GM21526 (cell line): ENCODE data around the gene SMYD4.
"Not testable (repeated sequence)": the region's sequence is repeated elsewhere in the genome, so short reads cannot be mapped to it uniquely, and the experiment has no call there.

Experiments
- ATAC-seq: cut with Tn5 transposase; IDR thresholded peaks from one replicate; pipeline ENCODE4 v1.9.1; 2021; ENCODE audit warnings: moderate library complexity; ENCODE audit not compliant: unreplicated experiment, low FRiP score

SMYD4 gene

DNA sequence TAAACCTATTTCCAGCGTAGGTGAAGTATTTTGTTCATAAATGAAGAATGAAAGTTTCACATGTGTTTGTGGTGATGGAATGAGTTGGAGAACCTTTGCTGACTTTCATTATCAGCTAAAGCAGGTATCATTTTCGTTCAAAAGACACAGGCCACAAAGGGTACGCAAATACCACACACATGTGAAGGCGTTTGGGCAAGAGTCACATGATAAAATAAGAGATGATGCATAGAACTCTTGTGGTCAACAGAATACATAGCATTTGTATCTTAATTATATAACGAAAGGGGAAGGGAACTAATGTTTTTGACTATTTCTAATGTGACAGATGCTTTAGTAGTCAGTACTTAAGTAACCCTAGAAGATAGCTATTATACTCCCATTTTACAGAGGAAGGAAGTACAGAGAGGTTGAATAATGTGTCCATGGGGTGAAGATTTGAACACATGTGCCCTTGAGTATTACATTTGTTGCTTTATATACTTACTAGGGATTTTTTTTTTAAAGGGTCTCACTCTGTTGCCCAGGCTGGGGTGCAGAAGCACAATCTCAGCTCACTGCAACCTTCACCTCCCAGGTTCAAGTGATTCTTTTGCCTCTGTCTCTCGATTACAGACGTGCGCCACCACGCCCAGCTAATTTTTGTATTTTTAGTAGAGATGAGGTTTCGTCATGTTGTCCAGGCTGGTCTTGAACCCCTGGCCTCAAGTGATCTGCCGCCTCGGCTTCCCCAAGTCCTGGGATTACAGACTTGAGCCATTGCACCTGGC lies 4.9 kb upstream of the SMYD4 start:
- no peak for ATAC-seq

DNA sequence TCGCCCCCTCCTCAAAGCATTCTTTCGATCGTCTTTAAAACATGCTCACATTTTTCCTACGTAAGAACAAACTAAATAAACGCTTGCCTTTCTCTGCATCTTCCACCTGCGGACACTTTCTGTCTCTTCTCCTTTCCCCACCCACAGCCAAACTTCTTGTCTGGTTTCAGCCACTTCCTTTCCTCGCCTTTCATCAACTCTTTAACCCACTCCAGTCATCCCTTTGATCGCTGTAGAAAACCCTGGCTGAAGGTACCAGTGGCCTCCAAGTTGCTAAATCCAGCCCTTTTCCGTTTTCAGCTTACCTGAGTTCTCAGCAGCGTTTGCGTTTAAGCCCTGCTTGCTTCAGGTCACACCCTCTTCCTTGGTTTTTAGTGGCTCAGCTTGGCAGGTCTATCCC lies 586 bp upstream of the SMYD4 start:
- no peak for ATAC-seq

DNA sequence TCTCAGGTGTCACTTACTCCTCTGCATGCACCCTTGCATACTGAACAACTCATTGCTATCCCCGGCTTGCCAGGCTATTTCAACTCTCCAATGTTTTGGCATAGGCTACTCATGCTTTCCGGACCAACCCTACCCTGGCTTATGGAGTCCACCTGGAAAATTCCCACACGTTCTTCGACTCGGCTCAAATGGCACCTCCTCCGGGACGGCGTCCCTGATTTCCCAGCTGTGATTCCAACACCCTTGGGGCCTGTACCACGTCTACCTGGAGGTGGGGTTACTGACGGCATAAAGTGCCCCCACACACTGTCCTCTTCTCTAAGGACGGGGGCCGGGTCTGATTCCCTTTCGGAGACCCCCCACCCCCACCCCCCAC lies 498 bp downstream of the SMYD4 start:
- no peak for ATAC-seq

DNA sequence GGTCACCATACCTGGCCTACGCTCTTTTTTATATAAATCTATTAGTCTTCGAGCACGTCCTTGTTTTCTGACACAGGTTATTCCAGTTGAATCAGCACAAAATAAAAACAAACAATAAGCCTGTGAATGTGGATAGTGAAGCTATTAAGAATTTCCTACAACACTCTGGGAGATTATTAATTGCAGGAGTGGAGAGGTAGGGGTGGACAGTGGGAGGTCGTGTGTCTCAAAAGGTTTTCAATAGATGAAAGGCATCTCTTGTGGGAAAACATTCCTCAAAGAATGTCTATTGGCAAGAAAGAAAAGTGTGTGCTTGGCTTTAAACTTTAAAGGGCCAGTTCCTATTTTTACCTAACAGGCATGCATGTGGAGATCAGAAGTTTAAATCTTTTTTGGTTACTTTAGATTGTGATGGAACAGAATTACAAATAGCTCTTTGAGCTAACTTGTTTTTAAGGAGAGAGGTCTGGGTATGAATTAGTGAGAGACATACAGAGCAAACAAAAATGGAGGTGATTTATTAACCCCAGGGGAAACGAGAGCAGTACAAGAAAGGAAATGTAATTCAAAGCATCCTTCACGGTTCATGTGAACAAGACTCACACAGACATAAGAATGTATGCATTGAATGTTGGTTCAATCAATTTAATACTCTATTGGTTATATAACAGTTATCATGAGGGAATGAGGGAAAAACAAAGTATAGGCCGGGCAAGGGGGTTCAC lies 9.0 kb downstream of the SMYD4 start:
- ATAC-seq, result no peak

DNA sequence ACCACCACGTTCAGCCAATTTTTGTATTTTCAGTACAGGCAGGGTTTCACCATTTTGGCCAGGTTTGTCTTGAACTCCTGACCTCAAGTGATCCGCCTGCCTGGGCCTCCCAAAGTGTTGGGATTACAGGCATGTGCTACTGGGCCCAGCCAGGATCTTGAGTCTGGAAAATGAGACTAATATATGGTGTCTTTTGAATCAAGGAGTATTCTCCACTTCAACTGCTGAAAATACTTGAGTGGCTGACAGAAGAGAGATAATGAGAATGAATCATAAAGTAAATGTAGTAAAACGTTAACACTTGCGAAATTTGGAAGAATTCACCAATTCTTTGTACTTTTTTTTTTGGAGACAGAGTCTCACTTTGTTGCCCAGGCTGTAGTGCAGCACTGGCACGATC lies 16.6 kb downstream of the SMYD4 start:
- no peak for ATAC-seq

DNA sequence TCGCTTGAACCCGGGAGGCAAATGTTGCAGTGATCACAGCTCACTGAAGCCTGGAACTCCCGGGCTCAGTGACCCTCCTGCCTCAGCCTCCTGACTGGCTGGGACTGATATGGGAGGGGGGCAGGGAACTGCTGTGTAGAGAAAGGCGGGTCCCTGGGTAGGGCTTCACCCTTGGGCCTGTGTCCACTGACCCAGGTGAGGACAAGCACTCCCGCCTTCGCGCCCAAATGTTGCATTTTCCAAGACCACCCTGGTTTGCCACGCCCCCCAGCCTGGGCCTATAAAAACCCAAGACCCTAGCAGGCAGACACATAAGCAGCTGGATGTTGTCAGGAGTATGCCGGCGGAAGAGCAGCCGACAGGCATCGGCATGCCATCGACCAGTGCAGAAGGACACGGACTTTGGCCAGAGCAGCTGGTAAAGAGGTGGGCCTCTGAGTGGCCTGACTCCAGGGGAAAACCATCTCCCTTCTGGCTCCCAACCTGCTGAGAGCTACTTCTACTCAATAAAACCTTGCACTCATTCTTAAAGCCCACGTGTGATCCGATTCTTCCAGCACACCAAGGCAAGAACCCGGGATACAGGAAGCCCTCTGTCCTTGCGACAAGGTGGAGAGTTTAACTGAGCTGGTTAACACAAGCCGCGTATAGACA lies 19.1 kb downstream of the SMYD4 start:
- ATAC-seq, result no peak

DNA sequence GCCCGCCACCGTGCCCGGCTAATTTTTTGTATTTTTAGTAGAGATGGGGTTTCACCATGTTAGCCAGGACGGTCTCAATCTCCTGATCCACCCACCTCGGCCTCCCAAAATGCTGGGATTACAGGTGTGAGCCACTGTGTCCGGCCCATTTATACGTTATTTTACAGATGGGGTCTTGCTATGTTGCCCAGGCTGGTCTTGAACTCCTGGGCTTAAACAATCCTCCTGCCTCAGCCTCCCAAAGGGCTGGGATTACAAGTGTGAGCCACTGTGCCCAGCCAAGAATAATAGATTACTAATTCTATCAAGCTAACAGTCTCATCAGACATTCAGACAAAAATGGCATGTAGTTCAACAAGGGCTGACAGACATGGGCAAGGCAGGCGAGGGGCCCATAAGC lies 19.9 kb downstream of the SMYD4 start:
- not testable (repeated sequence) for ATAC-seq

DNA sequence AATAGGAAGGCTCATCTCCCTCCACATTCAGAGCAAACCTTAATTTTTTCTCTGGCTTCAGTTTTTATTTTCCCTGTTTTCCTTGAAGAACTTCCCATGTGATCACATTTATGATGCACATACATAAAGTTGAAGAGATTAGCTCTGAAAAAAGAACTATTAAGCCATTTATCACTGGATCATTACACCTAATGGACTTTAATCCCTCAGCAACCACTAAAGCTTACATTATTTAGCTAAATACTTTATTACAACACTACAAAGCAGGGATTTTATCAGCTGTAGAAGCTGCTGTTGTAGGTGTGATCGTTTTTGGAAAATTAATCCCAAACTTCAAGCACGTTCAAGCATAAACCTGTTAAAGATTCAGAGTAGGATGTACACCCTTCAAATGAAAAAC lies 21.1 kb downstream of the SMYD4 start:
- no peak for ATAC-seq

DNA sequence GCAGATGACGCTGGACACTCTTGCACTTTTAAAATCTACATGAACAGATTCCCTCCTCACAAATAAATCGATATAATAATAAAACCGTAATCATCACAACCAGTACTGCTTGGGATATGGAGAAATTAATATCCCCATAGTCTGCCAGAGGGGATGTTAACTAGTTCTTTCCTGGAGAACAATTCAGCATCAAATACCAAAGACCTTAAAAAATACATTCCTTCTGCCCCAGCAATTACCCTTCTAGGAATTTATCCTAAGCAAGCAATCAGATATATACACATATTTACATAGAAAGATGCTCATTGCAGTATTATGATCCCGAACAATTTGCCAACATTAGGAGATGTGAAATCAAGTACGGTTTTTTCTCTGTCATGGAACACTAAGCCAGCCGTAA lies 21.8 kb downstream of the SMYD4 start:
- ATAC-seq, result no peak

DNA sequence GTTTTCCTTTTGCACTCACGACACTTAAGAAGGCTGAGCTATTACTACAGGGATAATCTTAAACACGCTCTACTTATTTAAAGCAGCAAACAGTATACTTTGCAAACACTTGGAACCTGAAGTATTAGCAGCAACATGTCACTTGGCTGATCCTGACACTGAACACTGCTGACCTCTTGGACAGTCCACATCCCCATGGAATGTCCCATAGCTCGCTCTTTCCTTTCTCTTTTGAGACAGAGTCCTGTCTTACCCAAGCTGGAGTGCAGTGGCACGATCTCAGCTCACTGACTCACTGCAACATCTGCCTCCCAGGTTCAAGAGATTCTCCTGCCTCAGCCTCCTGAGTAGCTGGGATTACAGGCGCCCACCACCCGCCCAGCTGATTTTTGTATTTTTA lies 26.4 kb downstream of the SMYD4 start:
- no peak for ATAC-seq

DNA sequence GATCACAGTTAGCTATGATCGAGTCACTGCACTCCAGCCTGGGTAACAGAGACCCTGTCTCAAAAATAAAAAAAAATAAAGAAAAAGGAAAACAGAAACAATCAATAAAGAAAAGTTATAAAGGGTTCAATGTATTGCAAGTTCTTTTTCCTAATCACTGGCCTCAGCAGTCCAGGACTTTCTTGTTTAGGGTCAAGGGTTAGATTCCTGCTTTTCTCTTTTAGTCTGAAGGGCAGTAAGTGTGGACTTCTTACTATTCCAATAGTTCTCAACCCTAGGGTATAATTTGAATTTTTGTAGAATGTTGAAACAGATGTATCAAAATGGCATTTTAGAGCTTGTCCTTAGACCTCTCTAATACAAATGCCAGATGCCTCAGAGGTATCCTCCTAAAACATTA lies 27.3 kb downstream of the SMYD4 start:
- no peak for ATAC-seq

DNA sequence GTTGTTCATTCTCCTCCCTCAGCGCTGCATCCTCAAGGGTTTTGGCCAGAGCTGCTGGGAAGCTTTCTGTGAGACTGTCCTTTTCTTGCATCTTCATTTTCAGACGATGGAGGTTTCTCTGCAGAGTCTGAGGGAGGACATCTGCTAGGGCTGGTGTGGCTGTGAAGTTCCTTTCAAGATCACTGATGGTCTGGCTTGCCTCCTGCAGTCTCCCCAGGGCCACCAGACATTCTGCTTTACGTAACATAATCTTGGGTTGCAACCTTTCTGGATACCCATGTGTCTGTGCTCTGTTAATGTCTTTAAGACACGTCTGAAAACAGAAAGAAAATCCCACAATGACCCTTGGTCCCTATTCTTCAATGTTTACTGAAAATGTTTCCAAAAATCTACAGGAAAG lies 29.0 kb downstream of the SMYD4 start:
- ATAC-seq, result no peak

DNA sequence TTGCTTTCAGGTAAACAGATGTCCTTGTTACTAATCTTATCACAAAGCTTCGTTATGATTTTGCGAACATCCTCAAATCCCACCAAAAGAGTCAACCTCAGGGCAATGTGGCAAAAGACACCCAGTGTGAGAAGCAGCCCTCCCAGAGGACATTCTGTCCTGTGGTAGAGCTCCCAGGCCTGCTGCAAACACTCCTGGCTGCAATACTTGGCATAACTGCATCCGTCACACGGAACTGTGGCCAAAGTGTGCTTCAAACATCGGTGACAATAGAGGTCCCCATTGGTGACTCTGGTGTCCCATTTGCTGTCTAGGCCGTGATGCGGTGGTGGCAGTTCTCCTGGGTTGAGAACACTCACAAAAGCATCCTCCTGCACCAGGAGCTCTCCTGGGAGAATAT lies 29.5 kb downstream of the SMYD4 start:
- no peak for ATAC-seq

DNA sequence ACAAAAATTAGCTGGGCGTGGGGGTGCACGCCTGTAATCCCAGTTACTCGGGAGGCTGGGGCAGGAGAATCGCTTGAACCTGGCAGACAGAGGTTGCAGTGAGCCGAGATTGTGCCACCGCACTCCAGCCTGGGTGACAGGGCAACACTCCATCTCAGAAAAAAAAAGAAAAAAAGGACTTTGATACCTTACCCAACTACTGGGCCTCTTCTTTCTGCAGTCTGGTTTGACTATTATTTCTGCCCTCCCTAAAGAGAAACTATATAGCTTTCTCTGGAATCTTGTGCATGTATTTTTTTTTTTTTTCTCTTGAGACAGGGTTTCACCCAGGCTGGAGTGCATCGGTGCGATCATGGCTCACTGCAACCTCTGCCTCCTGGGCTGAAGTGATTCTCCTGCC lies 31.9 kb downstream of the SMYD4 start:
- ATAC-seq, result not testable (repeated sequence)

DNA sequence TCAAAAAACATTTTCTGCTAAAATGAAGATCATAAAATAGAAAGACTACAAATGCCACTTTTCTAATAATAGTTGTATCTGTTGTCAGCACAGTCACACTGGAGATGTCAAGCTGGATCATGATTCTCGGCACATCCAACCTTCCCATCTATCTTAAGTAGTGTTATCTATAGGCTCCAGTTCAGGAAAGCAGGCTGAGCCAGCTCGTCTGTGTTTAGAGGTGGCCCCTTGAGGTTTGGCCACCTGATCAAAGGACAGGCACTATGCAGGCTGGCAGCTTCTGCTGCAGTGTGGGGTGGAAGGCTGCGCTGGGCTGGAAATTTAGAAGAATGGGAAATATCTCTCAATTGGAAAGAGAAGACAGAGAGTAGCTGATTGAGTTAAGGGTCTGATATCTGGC lies 32.4 kb downstream of the SMYD4 start:
- no peak for ATAC-seq

DNA sequence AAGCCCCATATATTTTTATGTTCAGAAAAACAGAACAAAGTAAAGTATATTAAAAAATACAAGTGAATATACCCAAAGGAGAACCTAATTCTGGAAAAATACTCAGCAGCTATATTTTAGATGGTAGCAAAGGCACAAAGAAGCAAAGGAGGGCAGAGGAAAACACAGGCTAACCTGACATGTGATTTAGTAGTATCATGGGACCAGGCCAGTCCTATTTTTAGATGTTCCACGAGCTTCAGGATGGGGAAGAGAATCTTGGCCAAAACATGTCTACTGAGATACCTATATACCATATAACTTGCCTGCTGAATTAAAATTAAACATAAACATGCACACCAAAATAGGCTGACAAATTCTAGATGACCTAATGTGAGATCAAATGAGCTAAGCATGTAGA lies 32.9 kb downstream of the SMYD4 start:
- no peak for ATAC-seq

DNA sequence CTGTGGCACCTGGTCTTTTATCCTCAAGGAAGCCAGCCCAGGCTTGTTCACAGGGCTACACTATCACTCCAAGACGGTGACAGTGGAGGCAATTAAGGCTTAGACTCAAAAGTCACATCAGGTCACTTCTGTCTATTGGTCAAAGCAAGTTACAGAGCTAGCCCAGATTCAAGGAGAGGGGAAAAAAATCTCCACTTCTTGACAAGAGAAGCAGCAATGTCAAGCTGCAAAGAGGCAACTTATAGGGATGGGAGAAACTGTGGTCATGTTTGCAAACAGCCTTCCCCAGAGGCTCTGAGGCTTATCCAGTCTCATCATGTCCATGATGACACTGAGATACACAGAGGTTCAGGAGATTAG lies 36.3 kb downstream of the SMYD4 start:
- no peak for ATAC-seq

DNA sequence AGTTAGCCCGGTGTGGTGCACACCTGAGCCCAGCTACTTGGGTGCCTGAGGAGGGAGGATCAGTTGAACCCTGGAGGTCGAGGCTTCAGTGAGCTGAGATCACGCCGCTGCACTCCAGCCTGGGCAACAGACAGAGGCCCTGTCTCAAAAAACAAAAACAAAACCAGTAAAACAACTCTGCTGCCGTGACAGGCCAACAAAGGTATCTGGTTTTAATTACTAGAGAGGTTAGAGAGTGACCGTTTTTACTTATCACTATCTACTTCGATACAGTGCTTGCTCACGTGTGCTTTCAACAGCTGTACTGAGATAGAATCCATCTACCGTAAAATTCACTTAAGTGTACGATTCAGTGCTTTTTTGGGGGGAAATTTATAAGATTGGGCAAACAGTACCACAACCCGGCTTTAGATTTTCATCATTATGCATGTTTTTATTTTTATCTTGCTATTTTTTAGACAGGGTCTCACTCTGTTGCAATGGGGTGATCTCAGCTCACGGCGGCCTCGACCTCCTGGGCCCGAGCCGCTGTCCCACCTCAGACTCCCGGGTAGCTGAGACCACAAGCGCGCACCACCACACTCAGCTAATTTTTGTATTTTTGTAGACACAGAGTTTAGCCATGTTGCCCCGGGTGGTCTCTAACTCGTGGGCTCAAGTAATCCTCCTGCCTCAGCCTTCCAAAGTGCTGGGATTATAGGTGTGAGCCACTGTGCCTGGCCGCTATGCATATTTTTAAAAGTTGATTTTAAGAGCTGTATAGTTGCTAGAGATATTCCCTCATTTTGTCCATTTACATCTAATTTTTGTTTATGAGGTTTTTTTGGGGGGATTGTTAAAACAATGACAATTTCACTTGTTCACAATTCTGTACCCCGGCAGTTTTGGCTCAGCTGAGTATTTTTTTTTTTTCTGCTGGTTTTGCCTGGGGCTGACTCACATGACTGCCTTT lies 36.9 kb downstream of the SMYD4 start:
- ATAC-seq, result no peak

DNA sequence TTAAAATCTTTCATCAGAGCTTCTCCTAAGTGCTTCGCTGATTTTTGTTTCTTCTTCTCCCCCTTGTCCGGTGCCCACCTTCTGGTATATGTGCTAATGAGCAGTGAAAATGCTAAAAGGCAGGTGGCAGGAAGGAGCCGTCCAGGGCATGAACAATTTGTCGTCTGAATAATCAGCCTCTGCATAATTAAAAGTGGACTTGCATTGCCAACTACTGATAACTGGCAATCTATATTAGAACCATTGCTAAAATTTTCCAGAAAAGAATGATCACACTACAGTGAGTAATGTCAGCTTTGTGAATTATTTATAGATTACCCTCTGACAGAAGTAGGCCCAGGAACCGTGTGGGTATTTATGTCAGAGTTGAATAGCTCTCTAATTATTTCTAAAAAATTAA lies 39.8 kb downstream of the SMYD4 start:
- ATAC-seq, result no peak

DNA sequence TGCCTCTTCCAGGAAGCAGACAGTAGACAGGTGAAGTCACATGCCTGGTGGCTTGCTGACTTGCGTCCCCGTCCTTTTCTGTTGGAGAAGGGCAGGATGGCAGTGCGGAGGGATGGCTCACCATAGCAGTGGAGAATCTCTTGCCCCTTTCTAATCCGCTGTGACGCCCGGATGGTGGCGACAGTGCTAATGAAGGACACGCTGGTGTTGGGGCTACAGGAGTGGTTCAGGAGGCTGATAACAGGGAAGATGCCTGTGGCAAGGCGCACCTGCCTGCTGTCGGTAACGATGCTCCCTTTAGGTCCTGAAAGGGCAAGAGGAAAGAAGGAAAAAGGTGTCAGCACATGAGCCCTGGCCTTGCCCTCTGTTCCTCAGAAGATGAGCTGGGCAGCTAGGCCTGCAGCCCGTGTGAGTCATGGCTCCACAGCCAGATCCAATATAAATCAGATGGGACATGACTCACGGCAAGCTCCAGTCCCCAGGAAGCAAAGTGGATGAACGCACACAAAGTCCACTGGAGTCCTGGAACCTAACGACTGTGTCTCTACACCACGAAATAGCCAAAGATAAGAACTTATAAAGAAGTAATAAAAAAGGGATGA lies 42.3 kb downstream of the SMYD4 start:
- ATAC-seq, result no peak
